ENCODE results near the gene BSN.

- no peak for TF ChIP-seq CTCF (IDR thresholded peaks at IDR 0.05)
- no peak for TF ChIP-seq POLR2A (IDR thresholded peaks at IDR 0.05)
Observed at GRCh38 chr3:49641921-49642707, 87.8 kb downstream of the BSN start.
